HG03457 (cell line): Measurements from ENCODE around the gene XRCC4.
"Not testable (repeated sequence)": the region's sequence is repeated elsewhere in the genome, so short reads cannot be mapped to it uniquely, and the experiment has no call there.

Experiments used
- ATAC-seq: cut with Tn5 transposase; IDR thresholded peaks from one replicate; pipeline ENCODE4 v1.9.1; 2021; ENCODE audit warnings: moderate number of reproducible peaks; ENCODE audit not compliant: unreplicated experiment

The XRCC4 gene

DNA sequence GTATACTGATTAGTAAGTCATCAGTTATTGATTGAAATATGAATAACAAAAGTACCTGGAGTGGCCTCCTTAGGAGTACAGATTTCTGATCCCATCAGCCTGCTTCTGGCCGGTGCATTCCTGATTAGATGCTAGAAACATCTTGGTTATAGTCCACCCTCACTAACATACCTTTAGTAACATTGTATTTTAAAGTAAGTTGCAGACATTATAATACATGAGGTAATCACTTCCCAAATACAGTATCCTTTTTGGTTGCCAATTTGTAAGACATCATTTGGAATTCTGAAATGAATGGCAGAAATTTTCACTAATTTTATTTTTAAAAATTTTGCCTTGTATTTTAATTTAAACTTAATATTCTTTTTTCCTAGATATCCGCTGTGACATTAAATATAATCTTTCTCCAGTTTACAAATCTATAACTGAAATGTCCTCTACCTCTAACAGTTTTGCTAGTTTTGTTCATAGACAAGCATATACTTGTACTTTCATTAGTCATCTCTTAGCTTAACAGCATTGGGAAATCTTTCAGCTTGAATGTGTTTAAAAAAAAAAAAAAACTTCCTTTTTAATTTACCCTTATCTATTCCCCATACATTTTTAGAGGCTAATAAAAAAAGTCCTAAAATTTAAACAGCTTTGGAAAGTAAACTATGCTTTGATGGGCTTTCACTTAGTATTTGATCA lies 178.9 kb downstream of the XRCC4 start:
- ATAC-seq, result no peak

DNA sequence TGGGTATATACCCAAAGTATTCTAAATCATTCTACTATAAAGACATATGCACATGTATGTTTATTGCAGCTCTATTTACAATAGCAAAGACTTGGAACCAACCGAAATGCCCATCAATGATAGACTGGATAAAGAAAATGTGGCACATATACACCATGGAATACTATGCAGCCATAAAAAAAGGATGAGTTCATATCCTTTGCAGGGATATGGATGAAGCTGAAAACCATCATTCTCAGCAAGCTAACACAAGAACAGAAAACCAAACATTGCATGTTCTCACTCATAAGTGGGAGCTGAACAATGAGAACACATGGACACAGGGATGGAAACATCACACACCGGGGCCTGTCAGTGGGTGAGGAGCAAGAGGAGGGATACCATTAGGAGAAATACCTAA lies 180.3 kb downstream of the XRCC4 start:
- not testable (repeated sequence) for ATAC-seq

DNA sequence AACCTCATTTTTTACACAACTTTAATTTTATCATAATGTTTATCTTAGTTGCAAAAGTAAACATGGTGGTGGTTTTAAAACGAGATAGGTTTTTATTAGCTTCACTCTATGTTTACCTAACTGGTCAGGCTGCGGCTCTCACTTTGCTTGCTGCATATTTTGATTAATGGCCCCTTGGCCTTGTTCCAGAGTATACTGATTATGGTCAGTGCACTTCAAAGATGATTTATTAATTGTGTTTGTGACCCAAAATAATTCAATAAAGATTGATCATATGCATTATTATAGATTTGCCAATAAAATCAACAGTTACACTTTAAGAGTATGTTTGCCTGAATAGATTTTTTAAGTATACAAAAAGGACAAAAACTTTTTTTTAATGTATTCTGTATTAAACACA lies 188.0 kb downstream of the XRCC4 start:
- ATAC-seq, result no peak

DNA sequence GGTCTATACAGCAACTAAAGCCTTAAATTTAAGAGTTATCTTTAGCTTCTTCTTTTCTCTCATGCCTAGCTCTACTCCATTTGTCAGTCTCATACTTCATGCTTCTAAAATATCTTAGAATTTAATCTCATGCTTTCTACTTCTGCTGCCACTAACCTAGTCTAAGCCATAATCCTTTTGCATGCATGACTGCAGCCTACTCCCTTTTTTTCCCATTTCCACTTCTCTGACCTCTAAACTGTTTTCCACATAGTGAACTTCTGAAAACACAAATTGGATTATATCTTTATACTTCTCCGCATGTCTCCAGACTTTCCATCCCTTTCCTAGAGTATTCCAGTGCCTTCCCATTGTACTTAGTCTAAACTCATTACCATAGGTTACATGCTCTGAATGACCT lies 193.0 kb downstream of the XRCC4 start:
- no peak for ATAC-seq

DNA sequence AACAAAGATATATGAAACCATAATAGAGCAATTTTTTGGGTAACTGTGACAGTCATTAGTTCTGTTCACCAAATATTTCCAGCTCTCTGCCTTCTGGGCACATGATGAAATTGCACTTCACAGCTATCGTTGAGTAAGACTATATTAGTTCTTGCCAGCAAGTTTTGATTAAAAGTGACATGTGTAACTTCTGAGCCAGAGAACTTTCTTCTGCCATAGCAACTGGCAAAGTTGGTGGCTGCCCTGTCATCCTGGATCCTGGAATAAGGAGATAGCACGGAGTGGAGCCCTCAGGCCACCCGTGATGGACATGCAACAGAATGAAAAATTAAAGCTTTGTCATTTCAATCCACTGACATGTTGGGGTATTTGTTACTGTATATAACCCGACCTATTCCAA lies 199.8 kb downstream of the XRCC4 start:
- no peak for ATAC-seq

DNA sequence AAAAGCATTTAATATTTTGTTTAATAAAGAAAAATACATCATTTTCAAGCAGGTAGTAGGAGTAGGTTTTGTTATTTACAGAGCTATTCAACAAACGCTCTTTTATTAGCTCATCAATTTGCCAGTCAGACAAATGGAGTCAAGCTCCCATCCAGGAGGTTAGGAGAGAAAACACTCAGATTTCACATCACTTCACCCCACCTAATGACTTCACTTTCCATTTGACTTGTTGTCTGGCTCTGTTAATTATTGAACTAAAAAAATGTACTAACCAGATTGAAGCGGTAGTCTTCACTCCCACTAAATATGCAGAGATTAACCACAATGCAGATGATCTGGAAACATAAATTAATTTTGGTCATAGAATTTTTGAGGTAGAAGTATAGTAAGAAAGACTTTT lies 200.6 kb downstream of the XRCC4 start:
- ATAC-seq, result peak; percentile 71

DNA sequence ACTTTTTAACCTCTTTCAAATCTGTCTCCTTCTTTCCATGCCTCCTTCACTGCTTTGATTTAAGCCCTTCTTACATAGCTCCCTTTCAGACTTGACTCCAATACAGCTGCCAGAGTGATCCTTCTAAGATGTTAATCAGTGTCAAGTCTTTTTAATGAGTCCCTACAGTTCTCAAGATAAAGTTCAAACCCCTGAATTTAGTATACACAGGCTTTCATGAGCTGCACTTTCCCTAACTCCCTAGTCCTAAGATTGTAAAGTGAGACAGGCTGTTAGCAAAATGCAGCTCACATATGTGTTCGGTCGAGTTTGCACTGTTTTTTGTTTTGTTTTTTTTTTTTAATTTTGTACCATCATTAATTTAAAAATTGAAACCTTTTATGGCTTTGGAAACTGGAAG lies 203.8 kb downstream of the XRCC4 start:
- ATAC-seq, result no peak

DNA sequence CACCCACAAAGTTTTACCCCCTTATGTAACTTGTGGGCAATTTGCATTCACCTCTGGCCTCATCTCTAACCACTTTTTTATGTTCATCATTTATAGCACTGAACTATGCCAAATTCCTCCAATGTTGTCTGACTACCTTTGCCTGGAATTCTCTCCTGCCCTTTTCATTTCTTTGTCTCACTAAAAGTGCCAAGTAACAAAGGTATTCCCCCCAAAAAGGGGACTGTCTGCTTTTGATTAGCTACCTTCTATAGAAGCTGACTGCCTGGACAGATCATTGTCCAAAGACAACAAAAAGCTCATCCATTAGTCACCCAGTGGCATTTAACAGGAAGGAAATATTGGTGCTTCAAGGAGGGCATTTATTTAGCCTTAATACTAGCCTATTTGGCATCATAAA lies 204.3 kb downstream of the XRCC4 start:
- ATAC-seq, result no peak

DNA sequence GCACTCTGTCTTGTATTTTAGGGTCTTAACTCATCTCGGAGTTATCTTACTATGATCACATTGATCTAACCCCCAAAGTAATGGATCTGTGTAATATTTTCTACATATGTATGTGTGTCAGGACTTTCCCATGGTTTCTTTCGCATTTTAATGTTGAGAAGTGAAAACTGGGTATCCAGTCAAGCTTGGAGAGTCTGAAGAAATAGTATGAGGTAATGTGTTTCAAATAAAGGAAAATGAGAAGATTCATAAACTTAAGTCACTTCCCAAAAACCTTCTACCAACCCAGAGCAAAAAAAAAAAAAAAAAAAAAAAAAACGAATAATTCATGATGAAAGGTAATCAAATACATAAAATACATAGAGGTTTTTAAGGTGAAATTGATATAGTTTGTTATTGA lies 206.4 kb downstream of the XRCC4 start:
- no peak for ATAC-seq

DNA sequence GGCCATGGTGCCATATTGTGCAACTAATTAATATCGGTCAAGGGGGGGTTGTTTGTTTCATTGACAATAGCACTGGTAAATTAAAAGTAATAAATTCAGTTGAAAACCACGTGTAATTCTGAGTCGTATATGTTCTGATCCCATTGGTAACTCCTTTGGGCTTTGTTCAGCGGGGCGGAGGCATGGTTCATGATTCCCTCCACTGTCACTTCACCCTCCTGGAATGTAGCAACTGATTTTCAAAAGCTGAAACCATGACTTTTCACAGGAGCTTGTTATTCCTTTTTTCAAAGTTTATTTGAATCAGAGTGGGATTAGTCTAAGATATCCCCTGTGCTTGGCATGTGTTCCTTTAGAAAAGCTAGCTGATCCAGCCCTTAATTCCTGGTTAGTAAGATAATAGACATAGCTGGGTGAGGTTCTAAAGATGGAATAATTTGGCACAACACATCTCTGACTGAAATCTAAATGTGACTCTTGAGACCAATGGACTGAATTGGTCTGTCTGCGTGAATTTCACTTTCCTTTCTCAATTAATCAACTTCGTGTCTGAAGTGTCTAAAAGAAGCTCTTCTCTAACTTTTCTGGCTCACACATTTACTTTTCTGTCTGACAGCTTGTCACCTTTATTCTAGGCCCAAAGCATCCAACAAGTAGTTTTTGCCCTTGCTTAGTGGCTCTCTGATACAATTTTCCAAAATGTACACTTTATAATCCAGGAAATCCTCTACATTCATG lies 208.5 kb downstream of the XRCC4 start:
- ATAC-seq, result no peak

DNA sequence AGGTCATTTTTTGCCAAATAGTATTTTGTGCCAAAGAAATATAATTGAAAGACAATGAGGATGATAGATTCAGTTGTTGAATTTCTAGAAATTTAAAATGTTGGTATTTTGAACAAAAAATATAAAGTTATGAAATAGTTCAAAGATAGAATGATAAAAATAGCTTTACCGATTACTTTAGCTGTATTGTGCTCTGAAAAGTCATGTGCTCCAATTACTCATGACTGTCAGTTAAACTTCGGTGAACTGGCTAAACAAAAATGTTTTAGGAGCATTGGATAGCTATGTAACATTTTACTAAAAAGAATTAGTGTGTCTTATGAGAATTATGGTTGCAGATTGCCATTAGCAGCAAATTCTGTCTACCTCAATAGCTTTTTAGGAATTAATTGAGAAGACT lies 216.9 kb downstream of the XRCC4 start:
- ATAC-seq, result no peak

DNA sequence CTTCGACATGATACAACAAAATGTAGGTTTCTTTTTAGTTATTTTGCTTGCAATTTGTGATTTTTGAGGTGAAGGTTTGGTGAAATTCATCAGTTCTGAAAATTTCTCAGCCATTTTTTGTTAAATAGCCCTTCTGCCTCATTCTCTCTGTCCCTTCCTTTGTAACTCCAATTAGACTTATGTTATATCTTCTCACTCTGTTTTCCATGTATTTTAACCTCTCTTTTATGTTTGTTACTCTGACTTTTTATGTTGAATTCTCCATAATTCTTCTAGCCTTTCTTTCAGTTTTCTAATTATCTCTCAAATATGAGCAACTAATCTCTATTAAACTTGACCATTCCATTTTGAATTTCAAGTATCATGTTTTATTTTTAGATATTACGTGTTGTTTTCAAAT lies 222.0 kb downstream of the XRCC4 start:
- no peak for ATAC-seq

DNA sequence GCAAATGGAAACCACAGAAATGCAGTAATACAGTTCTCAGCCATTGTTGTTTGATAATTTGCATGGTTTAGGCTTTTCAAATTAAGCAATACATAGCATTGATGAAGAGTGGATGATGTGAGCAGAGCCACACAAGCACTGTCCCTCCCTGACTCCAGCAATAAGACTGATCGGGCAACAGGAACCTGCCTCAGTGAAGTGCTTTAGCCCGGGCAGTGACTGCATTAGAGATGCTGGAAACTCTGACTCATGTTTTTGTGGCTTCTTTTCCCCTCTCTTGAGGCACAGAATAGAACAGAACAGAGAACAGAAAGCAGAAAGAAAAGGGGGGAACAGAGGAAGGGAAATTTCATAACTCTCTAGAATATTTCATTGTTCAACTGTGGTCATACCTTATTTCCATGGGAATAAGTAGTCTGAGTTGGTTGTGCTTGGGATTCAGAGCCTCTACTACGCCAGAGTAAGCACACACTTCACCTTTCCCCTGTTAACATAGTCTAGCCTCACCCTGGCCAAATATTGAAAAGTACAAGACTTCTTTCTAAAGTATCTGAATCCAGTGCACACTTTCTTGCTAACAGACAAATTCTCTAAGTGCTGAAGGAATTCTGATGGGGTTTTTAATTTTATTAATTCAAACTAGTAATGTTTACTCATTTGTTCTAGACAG lies 229.4 kb downstream of the XRCC4 start:
- ATAC-seq, result peak; percentile 98

DNA sequence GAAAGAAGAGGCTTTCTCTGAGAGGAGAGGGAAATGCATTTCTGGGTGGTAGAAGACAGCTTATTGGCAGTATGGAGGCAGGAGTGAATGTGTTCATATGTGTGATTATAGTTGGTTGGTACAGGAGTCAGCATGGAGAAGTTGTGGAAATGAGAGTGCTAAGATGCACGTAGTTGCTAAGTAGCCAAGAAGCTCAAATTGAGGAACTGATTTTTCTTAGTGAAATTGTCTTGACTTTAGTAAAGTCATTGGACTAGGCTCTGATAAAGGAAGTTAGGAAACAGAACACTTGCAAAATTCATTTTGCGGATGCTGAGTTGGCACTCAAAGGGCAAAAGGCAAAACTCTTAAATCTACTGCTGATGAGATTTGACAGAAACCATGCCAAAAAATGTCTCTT lies 235.3 kb downstream of the XRCC4 start:
- no peak for ATAC-seq

DNA sequence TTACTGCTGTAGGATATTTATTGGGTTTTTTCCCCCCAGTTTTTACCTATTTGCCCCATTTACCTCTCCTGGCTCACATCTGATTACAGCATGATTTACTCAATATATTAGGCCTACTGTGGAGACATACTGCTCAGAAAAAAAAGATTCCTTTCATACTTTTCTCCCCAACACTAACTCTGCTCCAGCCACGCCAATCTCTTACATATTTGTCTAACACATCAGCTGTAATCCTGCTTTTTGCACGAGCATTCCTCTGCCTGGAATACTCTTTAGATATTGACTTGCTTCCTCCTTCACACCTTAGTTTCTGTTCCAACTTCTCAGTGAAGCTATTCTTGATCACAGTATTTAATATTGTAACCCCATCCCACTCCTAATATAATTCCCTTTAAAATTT lies 236.1 kb downstream of the XRCC4 start:
- no peak for ATAC-seq

DNA sequence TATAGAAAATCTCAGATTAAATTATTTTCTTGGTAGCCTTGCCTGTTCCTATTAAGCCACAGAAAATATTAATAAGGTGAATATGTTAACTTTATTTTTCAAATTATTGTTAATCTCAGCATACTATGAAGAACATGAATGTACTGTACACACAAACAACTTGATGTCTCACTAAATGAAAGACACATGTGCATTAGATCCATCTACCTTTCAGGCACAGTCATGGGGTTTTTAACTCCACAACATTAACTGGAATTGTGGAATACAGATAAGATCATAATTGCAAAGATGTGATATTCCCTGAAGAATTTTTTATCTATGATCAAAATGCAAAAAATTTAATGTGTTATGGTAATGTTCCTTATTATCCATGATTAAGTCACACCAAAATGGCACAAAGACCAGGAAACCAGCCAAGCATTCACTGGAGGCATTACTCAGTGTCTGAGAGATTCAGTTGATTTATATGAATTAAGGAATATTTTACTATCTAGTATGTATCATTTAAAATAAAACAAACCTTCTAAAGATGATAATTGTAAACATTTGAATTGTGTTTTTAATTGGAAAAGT lies 244.2 kb downstream of the XRCC4 start:
- ATAC-seq, result no peak

DNA sequence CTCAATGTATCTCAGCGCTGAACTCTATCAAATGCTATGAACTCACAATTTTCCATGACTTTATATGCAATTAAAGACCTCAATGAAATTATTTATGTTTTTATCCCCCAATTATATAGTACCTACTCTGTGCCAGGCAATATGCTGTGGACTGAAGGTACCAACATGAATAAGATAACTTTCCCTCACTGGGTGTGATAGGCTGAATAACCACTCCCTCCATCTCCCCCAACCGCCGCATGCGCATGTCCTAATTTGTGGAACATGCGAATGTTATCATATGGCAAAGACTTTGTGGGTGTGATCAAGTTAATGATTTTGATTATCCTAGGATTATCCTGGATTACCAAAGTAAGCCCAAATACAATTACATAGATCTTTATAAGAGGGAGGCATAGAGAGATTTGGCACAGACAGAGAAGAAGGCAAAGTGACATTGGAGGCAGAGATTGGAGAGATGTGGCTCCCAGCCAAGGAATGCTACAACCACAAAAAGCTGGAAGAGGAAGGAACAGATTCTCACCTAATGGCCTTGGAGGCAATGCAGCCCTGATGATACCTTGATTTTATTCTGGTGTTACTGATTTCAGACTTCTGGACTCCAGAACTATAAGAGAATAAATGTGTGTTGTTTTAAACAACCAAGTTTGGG lies 245.1 kb downstream of the XRCC4 start:
- ATAC-seq, result no peak

DNA sequence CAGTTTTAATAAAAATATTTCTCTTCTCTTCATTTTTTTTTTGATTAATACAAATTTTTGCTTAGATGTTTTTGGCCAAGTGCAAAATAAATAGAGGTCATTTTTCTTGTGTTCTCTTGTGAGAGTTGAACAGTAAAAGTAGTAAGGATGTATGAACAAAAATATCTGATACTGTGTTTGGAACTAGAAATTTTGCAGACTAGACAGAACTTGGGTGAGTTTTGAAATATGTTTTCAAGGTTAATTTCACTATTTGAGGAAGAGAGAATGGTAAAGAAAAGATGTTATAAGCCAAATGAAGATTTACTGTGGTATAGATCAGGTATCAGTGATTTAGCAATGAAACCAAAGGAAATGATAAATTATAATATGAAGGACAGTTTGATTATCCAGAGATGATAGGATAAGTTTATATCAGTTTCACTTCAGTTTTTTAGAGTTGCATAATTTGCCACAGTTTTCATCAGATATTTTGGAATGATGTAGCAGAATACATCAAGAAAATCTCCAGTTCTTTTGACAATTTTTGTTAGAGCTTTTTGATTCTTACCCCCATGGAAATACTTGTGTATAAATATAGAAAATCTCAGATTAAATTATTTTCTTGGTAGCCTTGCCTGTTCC lies 246.3 kb downstream of the XRCC4 start:
- ATAC-seq, result no peak

DNA sequence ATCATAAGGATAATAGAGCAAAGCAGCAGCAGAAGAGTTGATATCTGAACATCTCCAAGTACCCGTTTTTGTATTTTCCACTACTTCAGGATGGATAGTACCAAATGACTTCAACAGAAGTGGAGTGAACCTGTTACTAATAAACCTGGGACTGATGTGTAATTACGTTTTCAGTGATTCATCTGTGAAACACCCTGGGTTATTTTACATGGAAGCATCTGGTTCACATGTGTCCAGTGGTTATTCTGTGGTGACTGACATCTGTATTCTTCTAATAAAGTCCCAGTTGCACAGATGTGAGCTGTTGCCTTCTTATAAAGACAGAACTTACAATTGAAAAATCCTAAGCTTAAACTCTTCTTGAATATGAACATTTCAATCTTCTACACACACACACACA lies 254.5 kb downstream of the XRCC4 start:
- ATAC-seq, result no peak

DNA sequence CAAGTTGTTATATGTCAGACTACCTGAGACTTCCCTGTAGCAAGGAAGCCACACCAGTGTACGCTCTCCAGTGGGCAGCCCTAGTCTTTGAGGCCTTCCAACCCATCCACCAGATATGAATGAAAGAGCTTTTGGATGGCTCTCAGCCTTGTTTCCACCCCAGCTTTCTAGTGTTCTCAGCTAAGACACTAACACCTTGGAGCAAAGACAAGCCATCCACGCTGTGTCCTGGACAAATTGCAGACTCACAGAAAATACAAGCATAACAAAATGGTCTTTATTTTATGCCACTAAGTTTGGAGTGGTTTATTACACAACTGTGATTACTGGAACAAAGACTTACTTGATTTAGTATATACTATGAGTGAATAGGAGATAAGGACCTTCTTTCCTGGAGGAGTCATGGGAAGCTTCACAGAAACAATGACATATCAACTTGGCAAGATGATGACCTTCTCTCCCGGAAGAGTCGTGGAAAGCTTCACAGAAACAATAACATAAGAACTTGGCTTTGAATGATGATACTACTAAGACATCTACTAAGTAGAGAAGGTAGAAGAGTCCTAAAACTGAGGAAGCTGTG lies 260.2 kb downstream of the XRCC4 start:
- no peak for ATAC-seq

DNA sequence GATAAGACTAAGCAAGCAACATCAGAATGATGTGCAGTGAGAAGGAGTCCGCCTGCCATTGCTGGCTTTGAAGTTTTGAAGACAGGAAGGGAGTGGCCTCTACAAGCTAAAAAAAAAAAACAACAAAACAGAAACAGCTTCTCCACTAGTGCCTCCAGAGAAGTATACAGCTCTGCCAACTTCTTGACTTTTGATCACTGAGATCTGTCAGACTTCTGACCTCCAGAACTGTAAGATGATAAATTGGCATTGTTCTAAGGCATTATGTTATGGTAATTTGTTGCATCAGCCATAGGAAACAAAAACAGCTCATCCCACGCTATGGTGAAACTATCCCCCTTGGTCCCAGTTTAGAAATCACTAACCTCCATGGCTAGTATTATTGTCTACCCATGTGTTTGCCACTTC lies 263.2 kb downstream of the XRCC4 start:
- no peak for ATAC-seq
